Renal cortex interstitium (tissue), 11 donors: ENCODE data around the gene KCNK17. TPM values are rescaled to one million over a fixed set of nuclear protein-coding genes. Genes with fewer than 3 reads are reported as not detected.

Experiments used
- DNase-seq, 11 donors: peaks; one replicate each; pipeline ENCODE4 v3.0.0-alpha.2; 2013; ENCODE audit warnings: low read depth in 9 of 11, low spot score in 4 of 11; ENCODE audit errors: extremely low read depth in 1 of 11
- polyA plus RNA-seq, 3 donors: library from polyadenylated mRNA; unstranded; fragments of 120-200 nt; gene quantifications; one replicate each; pipeline ENCODE4 v1.2.1, GENCODE V29; 2013; ENCODE audit not compliant: insufficient read length in 3 of 3

KCNK17 gene
- polyA plus RNA-seq, 3 donors = 0.16 to 0.35 TPM; not detected in 1

DNA sequence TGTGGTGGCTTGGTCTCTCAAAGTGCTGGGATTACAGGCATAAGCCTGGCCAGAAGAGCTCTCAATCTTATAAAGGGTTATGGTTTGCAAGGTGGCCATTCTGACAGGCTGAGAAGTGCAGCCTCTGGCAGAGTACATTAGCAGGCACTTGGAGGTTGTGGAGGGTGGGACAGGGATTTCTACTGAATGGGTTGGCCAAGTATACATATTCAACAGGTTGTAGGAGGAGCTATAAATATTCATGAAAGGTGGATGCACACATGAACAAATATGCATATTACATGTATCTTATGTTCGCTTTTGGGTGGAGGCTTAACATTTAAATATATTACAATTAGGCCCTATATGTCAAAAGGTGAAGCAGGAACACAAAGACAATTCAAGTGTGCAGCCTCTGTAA is 64.9 kb downstream of the KCNK17 start:
- DNase-seq = no peak

Other genes starting within 250 kb of the KCNK17 start
- gene SAYSD1, start 199.2 kb downstream of the KCNK17 start, polyA plus RNA-seq = 10 to 100 TPM; 18.8 to 22.1 (median 21.5) TPM
- 10 to 100 TPM in 2 of 3 donors, 1 to 10 TPM in 1; 8.9 to 12.7 (median 10.7) TPM for gene KCNK5, start 84.9 kb downstream of the KCNK17 start, polyA plus RNA-seq
- not detected for gene KCNK16, start 8.3 kb upstream of the KCNK17 start, polyA plus RNA-seq